ENCODE measurements around the gene EPAS1. TPM values are rescaled to one million over a fixed set of nuclear protein-coding genes. Genes with fewer than 3 reads are reported as not detected.

EPAS1 gene
- total and polyA plus RNA-seq, 2 of the 13 experiments (the other 11 are each of a cell fraction or from before 2014, with no cell fraction given), result 47.1 to 182 TPM

DNA sequence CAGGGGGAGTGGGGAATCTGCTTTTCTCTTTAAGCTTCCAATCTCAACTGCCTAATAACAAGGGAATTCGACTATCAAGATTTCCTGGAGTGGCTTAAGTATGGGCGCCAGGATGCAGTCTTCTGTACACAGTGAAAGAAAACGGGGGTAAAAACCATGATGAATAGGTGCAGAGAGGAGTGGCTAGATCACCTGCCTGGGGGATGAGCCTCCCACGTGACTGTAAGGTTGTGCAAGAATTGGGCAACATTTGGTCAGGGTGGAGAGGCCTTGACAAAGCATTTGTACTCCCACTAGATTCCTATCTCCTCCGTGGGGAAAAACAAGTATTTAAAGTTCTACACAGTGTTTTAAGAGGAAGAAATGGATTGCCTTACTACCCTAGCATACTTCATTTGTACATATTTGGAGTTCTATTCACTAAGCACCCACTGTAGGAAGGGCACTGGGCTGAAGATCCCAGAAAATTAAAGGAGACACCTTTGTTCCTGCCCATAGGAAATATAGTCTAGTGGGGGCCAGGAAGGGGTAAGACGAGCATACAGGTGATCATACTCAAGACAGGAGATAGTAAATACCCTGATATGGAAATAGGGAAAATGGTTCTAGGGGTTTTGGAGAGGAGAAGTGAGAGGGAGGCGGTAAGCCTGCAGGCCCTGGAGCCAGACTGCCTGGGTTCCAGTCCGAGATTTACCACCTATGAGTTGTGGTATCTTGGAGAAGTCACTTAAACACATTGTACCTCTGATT, 29.2 kb downstream of the EPAS1 start (continued):
- TF ChIP-seq, protein P1, sequence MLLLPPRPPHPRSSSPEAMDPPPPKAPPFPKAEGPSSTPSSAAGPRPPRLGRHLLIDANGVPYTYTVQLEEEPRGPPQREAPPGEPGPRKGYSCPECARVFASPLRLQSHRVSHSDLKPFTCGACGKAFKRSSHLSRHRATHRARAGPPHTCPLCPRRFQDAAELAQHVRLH (CRISPR knock-in tag; IDR thresholded peaks at IDR 0.05; ENCODE audit: borderline replicate concordance, low read depth), result peak; percentile 80; the same call in 1 of the 2 replicates
- peak; percentile 93 for TF ChIP-seq HOXA5 (CRISPR knock-in tag; IDR thresholded peaks at IDR 0.05)
- no peak for TF ChIP-seq REPIN1 (CRISPR knock-in tag; IDR thresholded peaks at IDR 0.05; ENCODE audit: borderline replicate concordance, low read depth)
- peak; percentile 65; the same call in 1 of the 2 replicates for TF ChIP-seq ZSCAN5A (CRISPR knock-in tag; IDR thresholded peaks at IDR 0.05; ENCODE audit: borderline replicate concordance)
- TF ChIP-seq, protein P2, sequence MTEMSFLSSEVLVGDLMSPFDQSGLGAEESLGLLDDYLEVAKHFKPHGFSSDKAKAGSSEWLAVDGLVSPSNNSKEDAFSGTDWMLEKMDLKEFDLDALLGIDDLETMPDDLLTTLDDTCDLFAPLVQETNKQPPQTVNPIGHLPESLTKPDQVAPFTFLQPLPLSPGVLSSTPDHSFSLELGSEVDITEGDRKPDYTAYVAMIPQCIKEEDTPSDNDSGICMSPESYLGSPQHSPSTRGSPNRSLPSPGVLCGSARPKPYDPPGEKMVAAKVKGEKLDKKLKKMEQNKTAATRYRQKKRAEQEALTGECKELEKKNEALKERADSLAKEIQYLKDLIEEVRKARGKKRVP (CRISPR knock-in tag; IDR thresholded peaks at IDR 0.05), result peak in 1 of 2 experiments; percentile 95; a peak in 2 of 4 replicates
- TF ChIP-seq ZNF598 (CRISPR knock-in tag; IDR thresholded peaks at IDR 0.05; ENCODE audit: borderline replicate concordance), result peak; percentile 53; the same call in 1 of the 2 replicates
- TF ChIP-seq ZNF572 (CRISPR knock-in tag; IDR thresholded peaks at IDR 0.05), result 0 out of 2 replicates have a peak, but pooled peaks have one; percentile 55
- peak; percentile 29; the same call in 1 of the 2 replicates for TF ChIP-seq MEIS2 (CRISPR knock-in tag; IDR thresholded peaks at IDR 0.05)
- no peak for TF ChIP-seq HOXD1 (CRISPR knock-in tag; IDR thresholded peaks at IDR 0.05)
- TF ChIP-seq HHEX (CRISPR knock-in tag; IDR thresholded peaks at IDR 0.05), result no peak
- peak; percentile 84; the same call in 1 of the 2 replicates for TF ChIP-seq ZKSCAN8 (CRISPR knock-in tag; IDR thresholded peaks at IDR 0.05; ENCODE audit: borderline replicate concordance)
- peak; percentile 60; the same call in 1 of the 2 replicates for TF ChIP-seq NFIC (IDR thresholded peaks at IDR 0.05; ENCODE audit: low read length)
- TF ChIP-seq SIX4 (CRISPR knock-in tag; IDR thresholded peaks at IDR 0.05), result no peak
- TF ChIP-seq SP1 (IDR thresholded peaks at IDR 0.05), result no peak
- TF ChIP-seq SP1 (CRISPR knock-in tag; IDR thresholded peaks at IDR 0.05), result 0 out of 2 replicates have a peak, but pooled peaks have one; percentile 30
- peak; percentile 92 for TF ChIP-seq ZNF605 (CRISPR knock-in tag; IDR thresholded peaks at IDR 0.05)
- no peak for TF ChIP-seq ZSCAN22 (CRISPR knock-in tag; IDR thresholded peaks at IDR 0.05)
- TF ChIP-seq ZNF552 (CRISPR knock-in tag; IDR thresholded peaks at IDR 0.05; ENCODE audit: borderline replicate concordance), result no peak
- TF ChIP-seq, protein P3, sequence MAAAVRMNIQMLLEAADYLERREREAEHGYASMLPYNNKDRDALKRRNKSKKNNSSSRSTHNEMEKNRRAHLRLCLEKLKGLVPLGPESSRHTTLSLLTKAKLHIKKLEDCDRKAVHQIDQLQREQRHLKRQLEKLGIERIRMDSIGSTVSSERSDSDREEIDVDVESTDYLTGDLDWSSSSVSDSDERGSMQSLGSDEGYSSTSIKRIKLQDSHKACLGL (CRISPR knock-in tag; IDR thresholded peaks at IDR 0.05), result no peak
- TF ChIP-seq ZNF234 (CRISPR knock-in tag; conservative IDR thresholded peaks at IDR 0.05), result no peak
- TF ChIP-seq, protein P4, sequence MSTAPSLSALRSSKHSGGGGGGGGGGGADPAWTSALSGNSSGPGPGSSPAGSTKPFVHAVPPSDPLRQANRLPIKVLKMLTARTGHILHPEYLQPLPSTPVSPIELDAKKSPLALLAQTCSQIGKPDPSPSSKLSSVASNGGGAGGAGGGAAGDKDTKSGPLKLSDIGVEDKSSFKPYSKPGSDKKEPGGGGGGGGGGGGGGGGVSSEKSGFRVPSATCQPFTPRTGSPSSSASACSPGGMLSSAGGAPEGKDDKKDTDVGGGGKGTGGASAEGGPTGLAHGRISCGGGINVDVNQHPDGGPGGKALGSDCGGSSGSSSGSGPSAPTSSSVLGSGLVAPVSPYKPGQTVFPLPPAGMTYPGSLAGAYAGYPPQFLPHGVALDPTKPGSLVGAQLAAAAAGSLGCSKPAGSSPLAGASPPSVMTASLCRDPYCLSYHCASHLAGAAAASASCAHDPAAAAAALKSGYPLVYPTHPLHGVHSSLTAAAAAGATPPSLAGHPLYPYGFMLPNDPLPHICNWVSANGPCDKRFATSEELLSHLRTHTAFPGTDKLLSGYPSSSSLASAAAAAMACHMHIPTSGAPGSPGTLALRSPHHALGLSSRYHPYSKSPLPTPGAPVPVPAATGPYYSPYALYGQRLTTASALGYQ (CRISPR knock-in tag; IDR thresholded peaks at IDR 0.05), result peak; percentile 28; the same call in 1 of the 2 replicates
- 0 out of 4 replicates have a peak, but pooled peaks of 1 of the 2 experiments have one; percentile 17 for TF ChIP-seq POLR2A (IDR thresholded peaks at IDR 0.05; ENCODE audit: insufficient read depth in 1 of 2, low read depth in 2 of 2, low read length in 2 of 2)
- TF ChIP-seq ZBTB7B (CRISPR knock-in tag; IDR thresholded peaks at IDR 0.05), result peak; percentile 53; the same call in 1 of the 2 replicates
- TF ChIP-seq ZFP36L2 (CRISPR knock-in tag; IDR thresholded peaks at IDR 0.05), result no peak
- TF ChIP-seq SPEN (CRISPR knock-in tag; IDR thresholded peaks at IDR 0.05; ENCODE audit: low read depth), result peak; percentile 66
